Esophagus squamous epithelium (tissue), 4 donors: Measurements from ENCODE around the gene RAB27B.

Experiments
- POLR2A ChIP-seq, 4 donors: fragments of 450-650 bp; IDR thresholded peaks; one replicate each; pipeline ENCODE4 v1.6.1; 2017; ENCODE audit warnings: antibody characterized with exemption in 4 of 4, mild to moderate bottlenecking in 4 of 4, moderate library complexity in 3 of 4
- TF ChIP-seq, protein P1 (sequence below), 6 experiments: fragments of 450-650 bp in 4 of 6; fragments of 200-600 bp in 2 of 6; sonication (generic) in 2 of 6; IDR thresholded peaks; one replicate each; pipeline ENCODE4 v1.5.1; 2016 to 2019; ENCODE audit warnings: antibody characterized with exemption in 6 of 6, mild to moderate bottlenecking in 4 of 6, moderate library complexity in 4 of 6

DNA sequence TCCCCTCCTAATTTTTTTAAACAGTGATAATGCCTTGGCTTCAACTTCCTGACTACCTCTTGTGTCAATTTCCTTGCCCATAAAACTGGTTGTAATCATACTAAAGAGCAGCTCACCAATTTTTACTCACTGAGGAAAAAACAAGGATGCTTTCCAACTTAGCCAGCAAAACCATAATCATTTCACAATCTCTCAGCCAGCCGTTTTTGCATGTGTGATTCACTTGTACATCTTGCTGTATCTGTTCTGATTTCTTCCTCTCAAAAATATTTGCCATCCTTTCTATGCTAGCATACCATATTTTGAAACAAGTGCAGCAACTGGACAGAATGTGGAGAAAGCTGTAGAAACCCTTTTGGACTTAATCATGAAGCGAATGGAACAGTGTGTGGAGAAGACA, 60.7 kb downstream of the RAB27B start:
- TF ChIP-seq, protein P1, sequence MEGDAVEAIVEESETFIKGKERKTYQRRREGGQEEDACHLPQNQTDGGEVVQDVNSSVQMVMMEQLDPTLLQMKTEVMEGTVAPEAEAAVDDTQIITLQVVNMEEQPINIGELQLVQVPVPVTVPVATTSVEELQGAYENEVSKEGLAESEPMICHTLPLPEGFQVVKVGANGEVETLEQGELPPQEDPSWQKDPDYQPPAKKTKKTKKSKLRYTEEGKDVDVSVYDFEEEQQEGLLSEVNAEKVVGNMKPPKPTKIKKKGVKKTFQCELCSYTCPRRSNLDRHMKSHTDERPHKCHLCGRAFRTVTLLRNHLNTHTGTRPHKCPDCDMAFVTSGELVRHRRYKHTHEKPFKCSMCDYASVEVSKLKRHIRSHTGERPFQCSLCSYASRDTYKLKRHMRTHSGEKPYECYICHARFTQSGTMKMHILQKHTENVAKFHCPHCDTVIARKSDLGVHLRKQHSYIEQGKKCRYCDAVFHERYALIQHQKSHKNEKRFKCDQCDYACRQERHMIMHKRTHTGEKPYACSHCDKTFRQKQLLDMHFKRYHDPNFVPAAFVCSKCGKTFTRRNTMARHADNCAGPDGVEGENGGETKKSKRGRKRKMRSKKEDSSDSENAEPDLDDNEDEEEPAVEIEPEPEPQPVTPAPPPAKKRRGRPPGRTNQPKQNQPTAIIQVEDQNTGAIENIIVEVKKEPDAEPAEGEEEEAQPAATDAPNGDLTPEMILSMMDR (IDR thresholded peaks at IDR 0.05) = no peak
- TF ChIP-seq POLR2A (IDR thresholded peaks at IDR 0.05) = no peak
